ENCODE data around the gene SETD1B.

GRCh38 chr12:121781998-121782979, 21.5 kb upstream of the SETD1B start:
- TF ChIP-seq CTCF (IDR thresholded peaks at IDR 0.05; ENCODE audit: borderline replicate concordance, extremely low read depth, low read length, poor library complexity, severe bottlenecking) (no peak), EZH2 (IDR thresholded peaks at IDR 0.05; ENCODE audit: borderline replicate concordance, low read depth, low read length, severe bottlenecking) (no peak)

All from DND-41 (cell line).